NCI-H2029 treated with DMSO at 0.1 percent for 48 hours (cell line): Measurements from ENCODE around the gene EEF1AKMT3.

ENCODE experiments used
- DNase-seq: peaks from one replicate; lab custom pipeline; 2025; lab: John Stamatoyannopoulos, UW

Gene EEF1AKMT3

GRCh38 chr12:57735198-57735855 is 37.1 kb upstream of the EEF1AKMT3 start:
- no peak for DNase-seq

GRCh38 chr12:57735952-57736740 is 36.3 kb upstream of the EEF1AKMT3 start:
- DNase-seq, result no peak

- no peak for DNase-seq
These were observed 35.5 kb upstream of the EEF1AKMT3 start for GRCh38 chr12:57736741-57737466.

GRCh38 chr12:57737467-57738460 is 34.6 kb upstream of the EEF1AKMT3 start:
- DNase-seq, result no peak

GRCh38 chr12:57738661-57739237 is 33.7 kb upstream of the EEF1AKMT3 start, which contains the start of gene AGAP2:
Gene AGAP2 (minus strand): TSS chr12:57738742. CDS start chr12:57738246, 496 bp downstream.
- DNase-seq, result no peak

- no peak for DNase-seq
These were observed 33.0 kb upstream of the EEF1AKMT3 start for GRCh38 chr12:57739387-57739786.

- no peak for DNase-seq
These were observed 32.4 kb upstream of the EEF1AKMT3 start for GRCh38 chr12:57739914-57740538.

- DNase-seq, result no peak
These were observed 31.6 kb upstream of the EEF1AKMT3 start for GRCh38 chr12:57740656-57741412.

- DNase-seq, result no peak
These were observed 31.0 kb upstream of the EEF1AKMT3 start for GRCh38 chr12:57741413-57741789.

GRCh38 chr12:57741844-57742738 is 30.3 kb upstream of the EEF1AKMT3 start:
- DNase-seq, result no peak

GRCh38 chr12:57743769-57744168 is 28.6 kb upstream of the EEF1AKMT3 start:
- no peak for DNase-seq

- no peak for DNase-seq
These were observed 28.1 kb upstream of the EEF1AKMT3 start for GRCh38 chr12:57744194-57744776.

- DNase-seq, result peak; percentile 97
These were observed 27.5 kb upstream of the EEF1AKMT3 start, which contains the start of gene TSPAN31 for GRCh38 chr12:57744777-57745484. Gene TSPAN31 (plus strand): TSS chr12:57745039. CDS start chr12:57745155, 116 bp downstream.

- DNase-seq, result no peak
These were observed 26.9 kb upstream of the EEF1AKMT3 start for GRCh38 chr12:57745485-57745881.

GRCh38 chr12:57746025-57746424 is 26.4 kb upstream of the EEF1AKMT3 start:
- no peak for DNase-seq

GRCh38 chr12:57749061-57749460 is 23.4 kb upstream of the EEF1AKMT3 start:
- DNase-seq, result no peak

- DNase-seq, result no peak
These were observed 21.6 kb upstream of the EEF1AKMT3 start for GRCh38 chr12:57750561-57751431.
